A549 treated with dexamethasone at 1 μM for 4 hours (cell line): ENCODE data around the gene TXNDC17. TPM values are rescaled to one million over a fixed set of nuclear protein-coding genes. Genes with fewer than 3 reads are reported as not detected.

ENCODE experiments used
- total RNA-seq: library from RNA; stranded (reverse); fragments of 200-300 nt; extraction: Qiagen RNA extraction; gene quantifications from 5 replicates; pipeline ENCODE4 v1.2.3, GENCODE V29; 2022

The TXNDC17 gene
- 336 to 499 TPM (median 364 TPM) in 5 replicates for total RNA-seq

GRCh38 chr17:6640536-6641246 lies at the start of gene TXNDC17, which contains the start of gene KIAA0753:
Gene TXNDC17, plus strand, starts transcription at chr17:6641060. Its CDS starts 23 bp downstream, at chr17:6641083.
Gene KIAA0753, minus strand, starts transcription at chr17:6640711. Its CDS starts 5,608 bp downstream, at chr17:6635103.

GRCh38 chr17:6651354-6651918 lies 10.6 kb downstream of the TXNDC17 start, which contains the start of the genes C17orf100 and MED31:
Gene C17orf100, plus strand, starts transcription at chr17:6651762. Its CDS starts 152 bp downstream, at chr17:6651914.
Gene MED31, minus strand, starts transcription at chr17:6651605. Its CDS starts 77 bp downstream, at chr17:6651528.

Other genes with a start within 250 kb of the TXNDC17 start
- not detected in 5 replicates for gene AIPL1, start 205.9 kb upstream of the TXNDC17 start, total RNA-seq
- 38.2 to 48.3 TPM (median 42.4 TPM) in 5 replicates for gene PIMREG, start 196.6 kb upstream of the TXNDC17 start, total RNA-seq
- 1.5 to 3.0 TPM (median 2.3 TPM) in 5 replicates for gene PITPNM3, start 84.5 kb upstream of the TXNDC17 start, total RNA-seq
- gene KIAA0753, start 349 bp upstream of the TXNDC17 start, total RNA-seq, result 18.1 to 21.5 TPM (median 19.7 TPM) in 5 replicates
- gene MED31, start 10.5 kb downstream of the TXNDC17 start, total RNA-seq, result 19.9 to 29.6 TPM (median 25.4 TPM) in 5 replicates
- gene C17orf100, start 10.7 kb downstream of the TXNDC17 start, total RNA-seq, result 1.9 to 3.0 TPM (median 2.4 TPM) in 5 replicates
- gene SLC13A5, start 72.3 kb downstream of the TXNDC17 start, total RNA-seq, result 0.08 to 0.39 TPM (median 0.21 TPM) in 5 replicates
- 0.04 to 0.08 TPM in 2 of 5 replicates, not detected in the others for gene XAF1, start 115.0 kb downstream of the TXNDC17 start, total RNA-seq
- 0.05 TPM in 1 of 5 replicates, not detected in the others for gene FBXO39, start 135.2 kb downstream of the TXNDC17 start, total RNA-seq
- 0.05 to 0.18 TPM (median 0.07 TPM) in 5 replicates for gene TEKT1, start 190.7 kb downstream of the TXNDC17 start, total RNA-seq